Endodermal cell (in vitro differentiated cells): ENCODE results near the gene PRELP. TPM values are rescaled to one million over a fixed set of nuclear protein-coding genes. Genes with fewer than 3 reads are reported as not detected.

Experiments used
- DNase-seq: peaks from one replicate; pipeline ENCODE4 v3.0.0-alpha.2; 2017
- H3K27ac ChIP-seq: 2 replicates; pipeline ENCODE4 v1.5.1; 2013; ENCODE audit warnings: mild to moderate bottlenecking, low read depth, low read length, moderate library complexity
- H3K27me3 ChIP-seq: 2 replicates; pipeline ENCODE4 v1.6.1; 2013; ENCODE audit warnings: mild to moderate bottlenecking, low read length, moderate library complexity; ENCODE audit not compliant: insufficient read depth, control insufficient read depth, poor library complexity, severe bottlenecking
- H3K36me3 ChIP-seq: 2 replicates; pipeline ENCODE4 v1.7.0; 2013; ENCODE audit warnings: mild to moderate bottlenecking, low read length, moderate library complexity; ENCODE audit not compliant: control insufficient read depth, insufficient read depth
- H3K4me1 ChIP-seq: one replicate; pipeline ENCODE4 v1.7.0; 2013; ENCODE audit warnings: low read length; ENCODE audit not compliant: control insufficient read depth, insufficient read depth
- H3K4me3 ChIP-seq: 2 replicates; pipeline ENCODE4 v1.5.1; 2013; ENCODE audit warnings: mild to moderate bottlenecking, low read length, moderate library complexity
- H3K9ac ChIP-seq: 2 replicates; pipeline ENCODE4 v1.6.1; 2013; ENCODE audit warnings: mild to moderate bottlenecking, low read length, moderate library complexity; ENCODE audit not compliant: poor library complexity, severe bottlenecking; ENCODE audit errors: extremely low read depth
- H3K9me3 ChIP-seq: 2 replicates; pipeline ENCODE4 v1.6.1; 2013; ENCODE audit warnings: mild to moderate bottlenecking, low read length, moderate library complexity; ENCODE audit not compliant: control insufficient read depth
- H3K27ac Mint-ChIP-seq: 2 replicates; pipeline ENCODE4 v1.8.0; 2020; ENCODE audit warnings: mixed read lengths
- H3K27me3 Mint-ChIP-seq: 2 replicates; pipeline ENCODE4 v1.8.0; 2021; ENCODE audit warnings: mild to moderate bottlenecking, mixed read lengths; ENCODE audit not compliant: insufficient read depth
- H3K36me3 Mint-ChIP-seq: 2 replicates; pipeline ENCODE4 v1.8.0; 2020; ENCODE audit warnings: low read depth, mixed read lengths
- H3K4me1 Mint-ChIP-seq: 2 replicates; pipeline ENCODE4 v1.8.0; 2020; ENCODE audit warnings: mixed read lengths
- H3K4me3 Mint-ChIP-seq: 2 replicates; pipeline ENCODE4 v1.8.0; 2020; ENCODE audit warnings: mild to moderate bottlenecking, moderate library complexity, mixed read lengths
- H3K9me3 Mint-ChIP-seq: 2 replicates; pipeline ENCODE4 v1.8.0; 2020; ENCODE audit warnings: mild to moderate bottlenecking, mixed read lengths
- WGBS, 2 experiments: methylation state at CpG; one replicate each; pipeline versions ENCODE4 v1.1.5 to v1.1.7; 2013; ENCODE audit warnings: missing lambda C conversion rate in 2 of 2, mixed read lengths in 1 of 2; ENCODE audit not compliant: insufficient coverage in 1 of 2, insufficient read length in 1 of 2; 5-methylcytosine and 5-hydroxymethylcytosine counted together
- total RNA-seq, 2 donors: library from RNA; stranded (reverse); fragmentation: NEBNext Ultra II Directional in 1 of 2; extraction: Animal tissue kit (Norgen Biotek cat#: 25700) in 1 of 2; gene quantifications; 2 replicates in 1 of 2; 3 replicates in 1 of 2; pipeline ENCODE4 v1.2.1, GENCODE V29; 2021
- TF ChIP-seq, protein P1 (sequence below): fragments of 200-600 bp; sonication (generic); conservative IDR thresholded peaks from 2 replicates; pipeline ENCODE4 v1.5.0; 2021; ENCODE audit warnings: antibody characterized with exemption, mild to moderate bottlenecking

The PRELP gene
- total RNA-seq, 2 donors from 2014 or later = 0.66 to 3.9 TPM

DNA sequence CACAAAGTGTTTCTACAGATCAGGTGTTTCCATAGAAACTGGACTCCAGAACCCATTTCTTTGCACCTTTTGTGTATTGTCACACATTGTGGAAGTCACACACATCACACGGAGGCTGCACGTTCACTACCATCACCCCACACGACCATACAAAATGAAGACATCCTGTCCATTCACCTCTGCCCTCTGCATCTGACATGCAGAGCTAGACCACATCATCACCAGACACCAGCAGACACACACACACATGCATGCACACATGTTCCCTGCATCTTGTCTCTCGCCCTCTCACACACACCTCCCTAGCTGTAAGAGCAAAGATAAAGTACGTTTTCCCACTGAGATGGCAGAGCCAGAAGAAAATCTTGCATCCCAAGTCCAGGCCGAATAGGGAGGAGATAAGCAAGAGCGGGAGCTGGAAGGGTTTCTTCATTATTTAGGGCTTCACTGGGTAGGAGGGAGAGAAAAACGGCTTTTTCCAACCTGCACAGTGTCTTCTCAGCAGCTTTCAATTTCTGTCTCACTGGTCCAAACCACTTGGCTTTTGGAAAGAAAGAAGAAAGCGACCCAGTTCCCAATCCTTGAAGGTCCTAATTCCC, 709 bp downstream of the PRELP start:
- Mint-ChIP-seq H3K9me3 (no peaks in the 10 kb centered on the region), H3K4me1 (peaks cover 32% of the 10 kb centered on the region), H3K27me3 (peaks cover 6% of the 10 kb centered on the region), H3K27ac (no peak overlapping the region), H3K4me3 (peak overlapping the region; percentile 8), H3K36me3 (no peaks in the 10 kb centered on the region)
- H3K27ac ChIP-seq = no peak overlapping the region
- H3K36me3 ChIP-seq = no peaks in the 10 kb centered on the region
- H3K27me3 ChIP-seq = no peaks in the 10 kb centered on the region
- H3K4me1 ChIP-seq = peaks cover 6% of the 10 kb centered on the region
- DNase-seq = no peak
- no peaks in the 10 kb centered on the region for H3K9me3 ChIP-seq
- 67 to 79% methylated on average over 6 to 9 of the region's 9 CpGs for WGBS, 2 experiments
- H3K4me3 ChIP-seq = no peak overlapping the region
- TF ChIP-seq, protein P1, sequence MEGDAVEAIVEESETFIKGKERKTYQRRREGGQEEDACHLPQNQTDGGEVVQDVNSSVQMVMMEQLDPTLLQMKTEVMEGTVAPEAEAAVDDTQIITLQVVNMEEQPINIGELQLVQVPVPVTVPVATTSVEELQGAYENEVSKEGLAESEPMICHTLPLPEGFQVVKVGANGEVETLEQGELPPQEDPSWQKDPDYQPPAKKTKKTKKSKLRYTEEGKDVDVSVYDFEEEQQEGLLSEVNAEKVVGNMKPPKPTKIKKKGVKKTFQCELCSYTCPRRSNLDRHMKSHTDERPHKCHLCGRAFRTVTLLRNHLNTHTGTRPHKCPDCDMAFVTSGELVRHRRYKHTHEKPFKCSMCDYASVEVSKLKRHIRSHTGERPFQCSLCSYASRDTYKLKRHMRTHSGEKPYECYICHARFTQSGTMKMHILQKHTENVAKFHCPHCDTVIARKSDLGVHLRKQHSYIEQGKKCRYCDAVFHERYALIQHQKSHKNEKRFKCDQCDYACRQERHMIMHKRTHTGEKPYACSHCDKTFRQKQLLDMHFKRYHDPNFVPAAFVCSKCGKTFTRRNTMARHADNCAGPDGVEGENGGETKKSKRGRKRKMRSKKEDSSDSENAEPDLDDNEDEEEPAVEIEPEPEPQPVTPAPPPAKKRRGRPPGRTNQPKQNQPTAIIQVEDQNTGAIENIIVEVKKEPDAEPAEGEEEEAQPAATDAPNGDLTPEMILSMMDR = no peak
- H3K9ac ChIP-seq = no peak overlapping the region

DNA sequence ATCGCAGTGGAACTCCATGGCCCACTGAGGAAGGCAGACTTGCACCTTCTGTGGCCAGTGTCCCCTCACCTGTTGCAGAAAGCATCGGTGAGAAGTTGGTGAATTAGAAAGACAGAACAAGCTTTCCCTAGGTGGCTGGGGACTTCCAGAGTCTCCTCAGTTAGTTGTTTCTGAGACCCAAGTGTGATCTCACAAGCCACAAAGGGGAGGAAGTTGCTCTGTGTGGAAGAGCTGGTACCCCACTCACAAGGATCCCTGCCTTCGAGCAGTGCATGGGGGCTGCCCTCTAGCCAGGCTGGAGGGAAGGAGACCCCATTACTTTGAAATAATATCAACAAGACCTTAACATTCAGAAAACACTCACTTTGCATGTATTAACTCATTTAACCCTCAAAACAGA, 2.1 kb downstream of the PRELP start:
- no peaks in the 10 kb centered on the region for H3K27me3 ChIP-seq
- WGBS, 2 experiments = 96 to 100% methylated on average over 2 to 3 of the region's 3 CpGs
- no peaks in the 10 kb centered on the region for H3K9me3 Mint-ChIP-seq
- H3K4me3 Mint-ChIP-seq = no peak overlapping the region
- no peak overlapping the region for H3K27ac Mint-ChIP-seq
- TF ChIP-seq, protein P1 = no peak
- H3K36me3 ChIP-seq = no peaks in the 10 kb centered on the region
- H3K36me3 Mint-ChIP-seq = no peaks in the 10 kb centered on the region
- no peak overlapping the region for H3K27ac ChIP-seq
- no peak overlapping the region for H3K9ac ChIP-seq
- peaks cover 32% of the 10 kb centered on the region for H3K4me1 Mint-ChIP-seq
- peaks cover 6% of the 10 kb centered on the region for H3K4me1 ChIP-seq
- no peak overlapping the region for H3K4me3 ChIP-seq
- H3K27me3 Mint-ChIP-seq = peaks cover 2% of the 10 kb centered on the region
- no peaks in the 10 kb centered on the region for H3K9me3 ChIP-seq
- DNase-seq = no peak

DNA sequence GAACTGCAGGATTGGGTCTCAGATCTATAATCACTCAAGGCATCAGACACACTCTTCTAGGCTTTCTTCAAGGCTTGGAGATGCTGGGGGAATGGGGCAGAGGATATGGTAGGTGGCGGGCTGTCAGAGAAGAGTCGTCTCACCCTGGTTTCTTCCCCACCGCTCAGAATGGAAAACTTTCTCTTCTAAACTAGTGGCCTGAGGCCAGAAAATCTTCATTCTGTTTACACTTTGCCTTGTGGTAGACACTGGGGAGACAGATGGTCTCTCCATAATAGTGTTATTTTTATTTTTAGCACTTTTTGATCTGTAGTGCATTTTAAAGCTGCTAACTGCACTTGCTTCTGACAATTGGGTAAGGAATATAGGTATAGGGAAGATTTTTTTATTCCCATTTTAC, 2.6 kb downstream of the PRELP start:
- H3K4me3 Mint-ChIP-seq = no peak overlapping the region
- H3K9me3 Mint-ChIP-seq = no peaks in the 10 kb centered on the region
- H3K4me1 Mint-ChIP-seq = peaks cover 32% of the 10 kb centered on the region
- Histone ChIP-seq H3K9me3 (no peaks in the 10 kb centered on the region), H3K4me3 (no peak overlapping the region), H3K27me3 (no peaks in the 10 kb centered on the region), H3K9ac (no peak overlapping the region), H3K27ac (no peak overlapping the region), H3K4me1 (peaks cover 6% of the 10 kb centered on the region), H3K36me3 (no peaks in the 10 kb centered on the region)
- peaks cover 3% of the 10 kb centered on the region for H3K27me3 Mint-ChIP-seq
- H3K27ac Mint-ChIP-seq = no peak overlapping the region
- TF ChIP-seq, protein P1 = no peak
- no peaks in the 10 kb centered on the region for H3K36me3 Mint-ChIP-seq
- no peak for DNase-seq
- WGBS, 2 experiments = 100% methylated on average over 1 to 3 of the region's 3 CpGs
